HG03097 (cell line): ENCODE data around the gene SKIL.
"Not testable (repeated sequence)": the region's sequence is repeated elsewhere in the genome, so short reads cannot be mapped to it uniquely, and the experiment has no call there.

Experiments used
- ATAC-seq: cut with Tn5 transposase; IDR thresholded peaks from one replicate; pipeline ENCODE4 v1.9.1; 2021; ENCODE audit not compliant: unreplicated experiment, low FRiP score

Gene SKIL

GRCh38 chr3:170357176-170358041 is at the start of gene SKIL:
TSS of gene SKIL (plus strand) at chr3:170357715. CDS start at chr3:170360332, 2,617 bp downstream.
- peak; percentile 56 for ATAC-seq

- ATAC-seq, result no peak
Observed at GRCh38 chr3:170309046-170309445, 48.5 kb upstream of the SKIL start.

- ATAC-seq, result no peak
Observed at GRCh38 chr3:170317954-170318353, 39.6 kb upstream of the SKIL start.

GRCh38 chr3:170320461-170321121 is 36.9 kb upstream of the SKIL start:
- ATAC-seq, result no peak

GRCh38 chr3:170321321-170322034 is 36.0 kb upstream of the SKIL start:
- ATAC-seq, result no peak

GRCh38 chr3:170322566-170323269 is 34.8 kb upstream of the SKIL start:
- ATAC-seq, result no peak

- no peak for ATAC-seq
Observed at GRCh38 chr3:170323331-170323730, 34.2 kb upstream of the SKIL start.

GRCh38 chr3:170324962-170325361 is 32.6 kb upstream of the SKIL start:
- no peak for ATAC-seq

GRCh38 chr3:170327040-170327808 is 30.3 kb upstream of the SKIL start:
- no peak for ATAC-seq

- ATAC-seq, result not testable (repeated sequence)
Observed at GRCh38 chr3:170327868-170328548, 29.5 kb upstream of the SKIL start.

- ATAC-seq, result no peak
Observed at GRCh38 chr3:170330366-170330765, 27.1 kb upstream of the SKIL start.

GRCh38 chr3:170331143-170331542 is 26.4 kb upstream of the SKIL start:
- peak; percentile 71 for ATAC-seq

- ATAC-seq, result no peak
Observed at GRCh38 chr3:170337420-170337819, 20.1 kb upstream of the SKIL start.

- no peak for ATAC-seq
Observed at GRCh38 chr3:170338690-170339340, 18.7 kb upstream of the SKIL start.

GRCh38 chr3:170342273-170342672 is 15.2 kb upstream of the SKIL start:
- not testable (repeated sequence) for ATAC-seq

- not testable (repeated sequence) for ATAC-seq
Observed at GRCh38 chr3:170343859-170344258, 13.7 kb upstream of the SKIL start.

- no peak for ATAC-seq
Observed at GRCh38 chr3:170344971-170345370, 12.5 kb upstream of the SKIL start.

- ATAC-seq, result no peak
Observed at GRCh38 chr3:170346481-170347392, 10.8 kb upstream of the SKIL start.
